GM21526 (cell line): ENCODE measurements around the gene RGSL1.
"Not testable (repeated sequence)": the region's sequence is repeated elsewhere in the genome, so short reads cannot be mapped to it uniquely, and the experiment has no call there.

Experiments used
- ATAC-seq: cut with Tn5 transposase; IDR thresholded peaks from one replicate; pipeline ENCODE4 v1.9.1; 2021; ENCODE audit warnings: moderate library complexity; ENCODE audit not compliant: unreplicated experiment, low FRiP score

Gene RGSL1

GRCh38 chr1:182444497-182444896, 5.4 kb upstream of the RGSL1 start:
- ATAC-seq, result no peak

DNA sequence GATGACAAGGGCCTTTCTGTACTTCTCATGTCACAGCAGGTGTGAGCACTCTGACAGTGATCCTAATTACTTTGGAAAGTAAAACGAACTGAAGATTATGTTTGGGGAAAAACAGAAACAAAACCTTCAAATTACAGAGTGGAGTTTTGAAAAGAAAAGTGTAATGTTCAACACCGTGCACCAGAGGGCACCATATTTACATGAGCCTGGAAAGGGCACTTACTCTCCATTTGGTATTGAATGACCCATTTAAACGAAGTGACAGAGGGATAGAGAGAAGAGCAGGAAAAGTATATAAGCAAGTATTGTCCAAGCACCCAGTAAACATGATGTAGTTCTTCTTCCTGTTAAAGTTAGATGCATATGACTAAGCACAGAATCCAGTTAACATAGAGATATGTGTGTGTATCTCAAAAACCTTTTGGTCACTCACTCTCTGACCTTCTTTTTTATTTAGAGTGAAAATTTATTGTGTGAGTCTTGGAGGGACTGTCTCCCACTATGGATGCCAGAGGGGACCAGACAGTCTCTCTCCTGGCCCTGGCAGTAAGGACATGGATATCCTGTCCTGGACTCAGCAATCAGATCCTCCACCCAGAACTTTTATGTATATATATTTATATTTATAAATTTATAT, 3.8 kb upstream of the RGSL1 start:
- ATAC-seq, result no peak

DNA sequence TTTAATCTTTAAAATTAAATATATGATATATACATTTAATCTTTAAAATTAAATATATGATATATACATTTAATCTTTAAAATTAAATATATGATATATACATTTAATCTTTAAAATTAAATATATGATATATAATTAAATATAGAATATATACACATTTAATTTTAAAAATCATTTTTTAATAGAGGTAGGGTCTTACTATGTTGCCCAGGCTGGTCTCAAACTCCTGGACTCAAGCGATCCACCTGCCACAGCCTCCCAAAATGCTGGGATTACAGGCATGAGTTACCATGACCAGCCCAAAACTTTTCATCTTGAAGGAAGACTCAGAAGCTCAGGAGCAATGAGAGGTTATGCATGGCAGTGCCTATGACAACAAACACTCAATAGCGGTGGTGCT, 2.8 kb upstream of the RGSL1 start:
- not testable (repeated sequence) for ATAC-seq

- no peak for ATAC-seq
Observed at GRCh38 chr1:182447660-182448059, 2.3 kb upstream of the RGSL1 start.

DNA sequence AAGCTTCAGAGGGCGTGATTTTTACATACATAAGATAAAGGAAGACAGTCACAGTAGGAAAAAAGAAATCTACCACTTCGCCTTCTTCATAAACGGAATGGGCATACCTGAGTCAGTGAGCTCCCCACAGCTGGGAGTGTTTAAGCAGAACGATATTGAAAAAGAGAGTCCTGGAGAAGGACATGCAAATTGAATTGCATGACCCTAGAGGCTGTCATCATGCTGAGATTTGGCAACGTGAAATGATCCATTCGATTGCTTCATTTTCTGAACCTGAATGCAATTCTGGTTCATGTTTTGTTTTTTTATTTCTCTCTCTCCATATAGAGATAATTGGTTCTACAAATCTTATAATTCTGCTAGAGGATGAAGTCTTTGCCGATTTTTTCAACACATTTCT, 3.7 kb downstream of the RGSL1 start:
- no peak for ATAC-seq

DNA sequence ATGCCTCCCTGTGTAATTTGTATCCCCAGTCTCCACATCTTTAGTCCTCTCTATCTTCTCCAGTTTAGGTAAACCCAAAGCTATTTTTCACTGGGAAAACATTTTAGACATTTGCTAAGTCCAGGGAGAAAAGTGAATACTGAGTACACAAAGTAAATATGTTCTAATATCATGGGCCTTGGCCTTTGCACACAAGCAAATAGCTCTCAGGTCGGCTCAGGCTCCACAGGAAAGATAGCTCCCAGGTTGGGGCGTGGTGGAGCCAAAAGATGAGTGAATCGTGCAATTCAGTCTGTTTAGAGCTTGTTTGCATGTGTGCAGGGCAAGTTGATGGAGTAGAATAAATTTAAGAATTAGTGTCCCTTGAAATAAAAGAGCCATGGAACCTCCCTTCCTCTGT, 7.9 kb downstream of the RGSL1 start:
- no peak for ATAC-seq

DNA sequence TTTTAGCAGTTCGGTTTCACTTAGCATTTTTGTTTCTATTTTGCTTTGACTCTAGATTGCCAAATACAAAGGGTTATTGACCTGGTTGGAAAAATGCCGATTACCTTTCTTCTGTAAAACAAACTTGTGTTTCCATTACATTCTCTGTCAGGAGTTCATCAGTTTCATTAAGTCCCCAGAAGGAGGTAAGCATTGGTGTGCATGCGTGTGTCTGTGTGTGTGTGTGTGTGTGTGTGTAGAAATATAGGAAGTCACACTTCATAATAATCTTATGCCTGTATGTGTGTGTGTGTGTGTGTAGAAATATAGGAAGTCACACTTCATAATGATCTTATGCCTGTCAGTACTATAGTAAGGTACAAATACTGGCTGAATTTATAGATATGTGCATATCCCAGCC, 10.0 kb downstream of the RGSL1 start:
- no peak for ATAC-seq

GRCh38 chr1:182460550-182460951, 10.6 kb downstream of the RGSL1 start:
- ATAC-seq, result no peak

DNA sequence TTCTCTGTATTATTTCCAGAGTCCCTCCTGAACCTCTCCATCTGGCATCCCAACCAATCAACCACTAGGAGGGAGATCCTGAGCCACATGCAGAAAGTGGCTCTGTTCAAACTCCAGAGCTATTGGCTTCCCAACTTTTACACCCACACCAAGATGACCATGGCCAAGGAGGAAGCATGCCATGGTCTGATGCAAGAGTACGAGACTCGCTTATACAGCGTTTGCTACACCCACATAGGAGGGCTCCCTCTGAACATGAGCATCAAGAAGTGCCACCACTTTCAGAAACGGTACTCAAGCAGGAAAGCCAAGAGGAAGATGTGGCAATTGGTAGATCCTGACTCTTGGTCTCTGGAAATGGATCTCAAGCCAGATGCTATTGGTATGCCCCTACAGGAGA, 23.6 kb downstream of the RGSL1 start:
- ATAC-seq, result no peak

DNA sequence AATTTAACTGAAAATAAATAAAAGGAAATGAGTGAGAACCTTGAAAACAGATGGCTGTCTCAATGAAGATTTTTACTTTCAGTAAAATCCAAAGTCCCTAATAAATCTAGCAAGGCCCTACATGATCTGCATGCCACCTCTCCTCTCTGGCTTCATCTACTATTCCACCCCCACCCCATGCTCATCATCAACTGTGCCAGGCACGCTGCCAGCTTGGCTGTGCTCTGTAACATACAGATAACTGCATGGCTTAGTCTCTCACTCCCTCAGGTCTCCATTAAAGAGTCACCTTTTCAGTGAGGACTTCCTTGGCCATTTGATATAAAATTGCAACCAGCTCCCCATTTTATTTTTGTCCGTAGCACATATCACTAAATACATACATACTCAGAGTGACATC, 26.7 kb downstream of the RGSL1 start:
- no peak for ATAC-seq

GRCh38 chr1:182478238-182478637, 28.3 kb downstream of the RGSL1 start:
- no peak for ATAC-seq

DNA sequence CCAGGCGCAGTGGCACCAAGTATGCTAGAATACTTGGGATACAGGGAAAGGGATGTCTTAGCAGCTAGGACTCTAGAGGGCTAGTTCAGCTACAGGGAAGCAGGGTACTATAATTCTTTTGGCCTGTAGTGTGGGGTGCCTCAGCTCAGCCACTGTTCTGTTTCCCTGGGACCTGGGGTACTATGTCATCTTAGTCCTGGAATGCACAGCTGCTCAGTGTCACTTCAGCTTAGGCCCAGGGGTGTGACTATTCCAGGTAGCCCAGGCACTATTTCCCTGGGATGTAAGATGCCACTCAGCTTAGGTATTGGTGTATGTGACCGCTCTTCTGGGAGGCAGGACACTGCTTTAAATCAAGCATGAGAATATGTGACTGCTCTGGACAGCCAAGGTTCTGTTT, 34.1 kb downstream of the RGSL1 start:
- ATAC-seq, result no peak

DNA sequence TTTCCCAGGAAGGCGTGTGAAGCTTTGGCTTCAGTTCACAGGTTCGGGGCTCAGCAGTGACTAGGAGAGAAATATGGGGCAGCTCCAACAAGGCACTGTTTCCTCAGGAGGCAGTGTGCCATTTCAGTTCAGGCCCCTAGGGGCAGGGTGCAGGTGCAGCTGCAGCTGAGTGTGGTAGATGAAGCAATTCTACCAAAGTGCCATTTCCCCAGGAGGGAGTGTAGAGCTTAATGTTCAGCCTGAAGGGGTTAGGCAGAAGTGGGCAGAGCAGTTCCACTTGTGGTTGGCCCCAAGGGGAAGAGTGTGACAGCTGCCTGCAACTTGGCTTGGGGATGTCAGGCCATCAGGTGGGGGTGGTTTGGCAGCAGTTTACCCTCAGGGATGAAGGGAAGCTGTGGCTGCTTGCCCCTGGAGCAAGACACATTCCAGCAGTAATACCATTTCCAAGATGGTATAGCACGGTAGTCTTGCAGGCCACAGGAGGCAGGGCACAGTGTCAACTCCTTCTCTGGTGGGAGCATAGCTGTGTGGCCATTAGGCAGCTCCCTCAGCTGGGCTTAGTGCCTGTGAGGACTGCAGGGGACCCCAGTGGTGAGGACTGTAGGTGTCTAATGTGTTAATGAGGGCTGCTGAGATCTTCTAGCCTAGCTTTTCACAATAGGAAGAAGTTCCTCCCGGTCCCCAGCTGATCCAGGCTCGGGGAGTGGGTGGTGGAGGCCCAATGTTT, 34.7 kb downstream of the RGSL1 start:
- ATAC-seq, result peak; percentile 91

GRCh38 chr1:182485861-182486260, 35.9 kb downstream of the RGSL1 start:
- no peak for ATAC-seq

DNA sequence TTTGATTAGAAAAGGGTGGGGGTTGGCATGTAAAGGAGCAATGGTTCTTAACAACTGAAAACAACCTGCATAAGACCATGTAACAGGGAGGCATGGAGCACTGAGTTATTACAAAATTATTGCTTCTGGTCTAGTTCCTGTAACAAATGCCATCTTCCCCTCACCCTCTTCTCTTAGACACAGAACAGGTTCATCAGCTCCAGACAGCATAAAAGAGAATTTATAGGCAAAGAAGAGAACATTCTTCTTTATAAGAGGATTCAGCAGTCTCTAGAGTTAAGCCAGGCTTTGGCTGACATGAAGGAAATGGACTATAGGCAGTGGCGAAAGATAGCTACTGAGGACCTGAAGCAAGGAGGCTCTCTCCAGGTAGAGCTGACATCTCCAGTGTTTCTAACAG, 38.9 kb downstream of the RGSL1 start:
- ATAC-seq, result no peak

DNA sequence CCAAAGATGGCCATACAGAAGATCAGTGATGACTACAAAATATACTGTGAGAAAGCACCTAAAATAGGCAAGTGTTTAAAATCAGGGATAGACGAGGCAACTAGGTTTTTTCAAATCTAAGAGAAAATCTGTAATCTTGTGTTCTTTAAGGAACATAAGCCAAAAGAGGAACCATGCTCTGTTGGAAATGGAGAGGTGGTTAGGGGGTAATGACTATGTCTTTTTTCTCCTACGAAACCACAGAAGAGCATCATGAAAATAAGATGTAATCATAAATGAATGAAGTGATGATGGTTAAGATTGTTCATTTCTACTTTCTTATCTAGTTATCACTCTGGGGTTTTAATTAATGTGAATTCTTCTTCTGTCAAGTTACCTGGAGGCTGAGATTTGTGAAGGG, 43.1 kb downstream of the RGSL1 start:
- ATAC-seq, result no peak

DNA sequence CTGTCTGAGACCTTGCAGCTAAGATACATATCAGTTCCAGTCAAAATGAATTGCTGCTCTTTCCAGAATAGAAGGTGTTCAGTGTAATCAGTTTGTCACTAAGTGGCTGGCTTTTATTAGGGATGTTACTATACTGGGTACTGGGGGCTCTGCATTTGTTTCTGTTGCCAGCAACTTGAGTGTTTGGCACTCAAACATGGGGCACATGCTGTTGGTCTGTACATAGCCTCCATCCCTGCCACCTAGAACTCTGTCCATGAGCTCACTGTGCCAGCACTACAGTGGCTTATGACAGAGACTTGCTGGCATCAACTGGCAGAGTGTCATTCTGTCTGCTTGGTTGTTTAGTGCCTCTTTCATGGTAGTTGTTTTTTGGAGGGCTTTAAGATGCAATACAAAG, 45.1 kb downstream of the RGSL1 start:
- no peak for ATAC-seq

GRCh38 chr1:182495693-182496092, 45.7 kb downstream of the RGSL1 start:
- ATAC-seq, result no peak

- no peak for ATAC-seq
Observed at GRCh38 chr1:182507685-182508084, 57.7 kb downstream of the RGSL1 start.

DNA sequence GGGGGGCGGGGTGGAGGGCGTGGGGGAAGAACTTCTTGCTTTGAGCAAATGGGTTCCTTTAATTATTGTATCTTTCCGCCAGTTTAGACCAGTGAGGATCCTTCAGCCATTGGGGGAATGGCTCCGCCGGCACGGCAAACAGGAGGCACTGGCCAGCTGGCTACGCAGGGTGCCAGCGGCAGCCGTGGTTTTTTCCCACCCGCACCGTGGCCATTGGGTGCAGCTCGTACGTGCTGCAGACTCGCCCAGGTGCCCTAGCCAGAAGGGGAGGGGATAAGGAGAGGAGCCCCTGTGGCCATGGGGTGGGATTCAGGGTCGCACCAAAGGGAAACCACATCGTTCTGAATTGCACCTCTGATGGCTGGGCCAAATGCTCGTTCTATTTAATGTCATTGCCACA, 65.6 kb downstream of the RGSL1 start:
- no peak for ATAC-seq

DNA sequence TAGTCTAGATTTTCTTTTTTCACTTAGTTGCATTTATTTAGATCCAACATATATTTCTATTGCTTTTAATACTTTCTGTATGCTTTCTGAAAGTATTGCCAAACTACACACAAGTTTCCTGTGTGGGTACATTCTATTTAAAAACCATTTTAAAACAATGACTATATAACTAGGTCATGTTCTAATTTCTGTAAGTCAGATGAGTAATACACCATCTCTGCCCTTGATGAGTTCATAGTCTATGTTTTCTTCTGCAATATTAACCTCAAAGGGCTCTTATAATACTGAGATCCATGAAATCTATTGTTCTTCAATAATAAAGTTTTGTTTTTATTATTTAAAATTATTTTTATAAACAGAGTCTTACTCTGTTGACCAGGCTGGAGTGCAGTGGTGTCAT, 70.8 kb downstream of the RGSL1 start:
- ATAC-seq, result no peak

DNA sequence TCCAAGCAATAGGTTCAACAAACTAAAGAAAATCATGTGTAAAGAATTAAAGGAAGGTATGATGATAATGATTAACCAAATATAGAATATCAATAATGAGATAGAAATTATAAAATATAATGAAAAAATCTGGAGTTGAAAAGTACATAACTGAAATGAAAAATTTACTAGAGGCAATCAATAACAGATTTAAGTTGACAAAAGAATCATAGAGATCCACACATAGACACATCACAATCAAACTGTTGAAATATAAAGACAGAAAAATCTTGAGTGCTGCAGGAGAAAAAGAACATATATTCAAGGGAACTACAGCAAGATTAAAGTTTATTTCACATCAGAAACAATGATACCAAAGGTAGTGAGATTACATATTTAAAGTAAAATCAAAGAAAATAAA, 75.4 kb downstream of the RGSL1 start:
- ATAC-seq, result no peak

DNA sequence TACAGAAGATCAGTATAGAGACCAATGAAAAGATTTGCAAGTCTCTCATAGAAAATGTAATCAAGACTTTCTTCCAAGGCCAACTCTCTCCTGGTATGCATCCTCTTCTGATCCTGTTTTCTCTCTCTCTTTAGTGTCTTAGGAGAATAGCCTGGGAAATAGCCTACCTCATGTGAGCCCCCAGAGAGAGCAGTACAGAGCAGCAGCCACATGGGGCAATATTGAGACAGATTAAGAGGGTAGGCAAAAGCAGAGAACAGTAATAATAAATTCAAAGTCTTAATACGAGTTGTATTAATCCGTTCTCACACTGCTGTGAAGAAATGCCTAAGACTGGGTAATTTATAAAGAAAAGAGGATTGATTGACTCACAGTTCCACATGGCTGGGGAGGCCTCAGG, 77.7 kb downstream of the RGSL1 start:
- no peak for ATAC-seq
